ENCODE results near the gene PCBD2. TPM values are rescaled to one million over a fixed set of nuclear protein-coding genes. Genes with fewer than 3 reads are reported as not detected.
"Not testable (repeated sequence)": the region's sequence is repeated elsewhere in the genome, so short reads cannot be mapped to it uniquely, and the experiment has no call there.

PCBD2 gene
- total RNA-seq = 15.7 and 20.9 TPM in 2 replicates
- total RNA-seq (2013) = 8.1 TPM
- polyA plus RNA-seq = 6.1 and 7.0 TPM in 2 replicates
- polyA minus RNA-seq = 3.3 and 4.9 TPM in 2 replicates

DNA sequence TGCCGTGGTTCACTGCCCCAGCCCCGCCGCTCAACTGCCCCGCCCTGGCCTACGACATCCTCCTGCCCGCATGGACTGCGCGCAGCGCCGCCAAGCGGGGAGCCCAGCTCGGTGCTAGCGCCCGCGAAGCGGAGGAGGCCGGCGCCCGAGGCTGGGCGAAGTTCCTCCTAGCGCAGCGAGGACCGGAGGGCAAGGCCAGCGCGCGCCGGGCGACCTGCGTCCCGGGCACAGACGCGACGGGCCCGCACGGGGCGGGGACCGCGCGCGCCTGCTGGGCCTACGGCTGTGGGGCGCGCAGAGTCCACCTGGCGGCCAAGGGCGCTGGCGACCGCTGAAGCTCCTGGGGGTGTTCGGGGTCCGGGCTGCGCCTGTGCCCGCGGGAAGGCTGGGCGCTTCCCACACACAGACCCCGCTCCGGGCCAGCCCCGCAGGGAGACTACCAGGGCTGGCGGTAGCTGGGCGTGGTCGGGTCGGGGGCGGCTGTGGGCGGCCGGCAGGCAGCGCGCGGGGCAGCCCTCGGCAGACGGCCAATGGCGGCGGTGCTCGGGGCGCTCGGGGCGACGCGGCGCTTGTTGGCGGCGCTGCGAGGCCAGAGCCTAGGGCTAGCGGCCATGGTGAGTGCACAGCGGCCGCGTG, at the start of gene PCBD2:
Gene PCBD2 (plus strand): TSS at position 522 of the 636 bp plus-strand sequence. CDS start 9 bp downstream, at position 531.
- H3K36me3 ChIP-seq (replicated peaks in 1 of 2; ENCODE audit: control extremely low read depth in 1 of 2, control insufficient read depth in 1 of 2, extremely low read depth in 1 of 2, insufficient read depth in 2 of 2, low read length in 1 of 2) = peaks cover 1 to 3% of the 10 kb centered on the region in 2 experiments
- no peaks in the 10 kb centered on the region for H3K27me3 ChIP-seq (replicated peaks in 1 of 4; ENCODE audit: control extremely low read depth in 1 of 4, control insufficient read depth in 3 of 4, insufficient read depth in 4 of 4, low read length in 3 of 4)
- peak within 1 kb of the TSS; percentile 95 for H3K4me2 ChIP-seq (replicated peaks; ENCODE audit: low read depth, low read length, poor library complexity, severe bottlenecking)
- peak within 1 kb of the TSS; percentile 99 for H3K27ac Mint-ChIP-seq
- H3K4me3 Mint-ChIP-seq = peak within 1 kb of the TSS; percentile 91
- POLR2A ChIA-PET = interaction anchor here (0.6 to 1.9 kb wide), 17 partner anchors 14 to 727 kb away, joined by 3 to 32 read pairs (median 6); partner anchors contain the start of genes C5orf24, CAMLG, DDX46 and JADE2
- ATAC-seq (ENCODE audit: low read depth) (peak; percentile 75), DNase-seq (peak; percentile 95)
- H3K4me3 ChIP-seq (ENCODE audit: control extremely low read depth in 1 of 5, extremely low read depth in 1 of 5, insufficient read depth in 1 of 5, low read depth in 2 of 5, low read length in 4 of 5) = peak within 1 kb of the TSS; percentile 70 to 88 (median 82)
- intact Hi-C loops (cut with micrococcal nuclease) = loop anchor here (1.0 to 10.0 kb wide), 15 partner anchors 30 to 728 kb away; partner anchors contain the start of genes C5orf24, CAMLG, DDX46 and JADE2
- TF ChIP-seq EZH2 (IDR thresholded peaks at IDR 0.05; ENCODE audit: borderline replicate concordance, insufficient read depth, low read depth, low read length, poor library complexity, severe bottlenecking) = no peak
- TF ChIP-seq, protein P1, sequence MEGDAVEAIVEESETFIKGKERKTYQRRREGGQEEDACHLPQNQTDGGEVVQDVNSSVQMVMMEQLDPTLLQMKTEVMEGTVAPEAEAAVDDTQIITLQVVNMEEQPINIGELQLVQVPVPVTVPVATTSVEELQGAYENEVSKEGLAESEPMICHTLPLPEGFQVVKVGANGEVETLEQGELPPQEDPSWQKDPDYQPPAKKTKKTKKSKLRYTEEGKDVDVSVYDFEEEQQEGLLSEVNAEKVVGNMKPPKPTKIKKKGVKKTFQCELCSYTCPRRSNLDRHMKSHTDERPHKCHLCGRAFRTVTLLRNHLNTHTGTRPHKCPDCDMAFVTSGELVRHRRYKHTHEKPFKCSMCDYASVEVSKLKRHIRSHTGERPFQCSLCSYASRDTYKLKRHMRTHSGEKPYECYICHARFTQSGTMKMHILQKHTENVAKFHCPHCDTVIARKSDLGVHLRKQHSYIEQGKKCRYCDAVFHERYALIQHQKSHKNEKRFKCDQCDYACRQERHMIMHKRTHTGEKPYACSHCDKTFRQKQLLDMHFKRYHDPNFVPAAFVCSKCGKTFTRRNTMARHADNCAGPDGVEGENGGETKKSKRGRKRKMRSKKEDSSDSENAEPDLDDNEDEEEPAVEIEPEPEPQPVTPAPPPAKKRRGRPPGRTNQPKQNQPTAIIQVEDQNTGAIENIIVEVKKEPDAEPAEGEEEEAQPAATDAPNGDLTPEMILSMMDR (IDR thresholded peaks at IDR 0.05) = peak; percentile 90
- peaks cover 35% of the 10 kb centered on the region for H3K4me1 Mint-ChIP-seq
- H3K4me1 ChIP-seq (ENCODE audit: control insufficient read depth in 2 of 2, insufficient read depth in 2 of 2, low read length in 2 of 2) = peaks cover 32 to 42% of the 10 kb centered on the region in 2 donors
- CTCF ChIA-PET = interaction anchor here (0.6 to 8.4 kb wide), 20 partner anchors 8 to 720 kb away, joined by 3 to 93 read pairs (median 5); partner anchors contain the start of genes C5orf24, CAMLG, DDX46 and TXNDC15
- peak within 1 kb of the TSS; percentile 80 to 96 for H3K27ac ChIP-seq (ENCODE audit: low read length in 2 of 2)
- peaks cover 0 to 17% (median 0%) of the 10 kb centered on the region in 3 donors for H3K9me3 ChIP-seq (ENCODE audit: control extremely low read depth in 1 of 3, control insufficient read depth in 2 of 3, insufficient read depth in 1 of 3, low read length in 2 of 3)
- peak within 1 kb of the TSS; percentile 98 for H2AFZ ChIP-seq (ENCODE audit: insufficient read depth, low read depth, low read length, poor library complexity, severe bottlenecking)
- peaks cover 9% of the 10 kb centered on the region for H3K79me2 ChIP-seq (ENCODE audit: control insufficient read depth, insufficient read depth, low read length)
- no peaks in the 10 kb centered on the region for H3K27me3 Mint-ChIP-seq
- H3K9ac ChIP-seq (ENCODE audit: low read length) = peak within 1 kb of the TSS; percentile 96
- under 1% methylated on average over 84 of the region's 84 CpGs for WGBS (ENCODE audit: insufficient coverage)
- H3K9me3 Mint-ChIP-seq (ENCODE audit: insufficient read depth) = no peaks in the 10 kb centered on the region
- H4K20me1 ChIP-seq (ENCODE audit: control insufficient read depth, insufficient read depth, low read length, poor library complexity, severe bottlenecking) = no peaks in the 10 kb centered on the region

- POLR2A ChIA-PET = not testable (repeated sequence)
These were observed 48.5 kb upstream of the PCBD2 start for GRCh38 chr5:134856465-134856864.

More at GRCh38 chr5:134856465-134856864, 48.5 kb upstream of the PCBD2 start:
- CTCF ChIA-PET = interaction anchor here (1.2 kb wide), 1 partner anchor 48 kb away, joined by 4 read pairs; the partner anchor contains the start of gene PCBD2
- H3K27ac Mint-ChIP-seq; H3K4me2 ChIP-seq (replicated peaks; ENCODE audit: low read depth, low read length, poor library complexity, severe bottlenecking); H3K9me3 ChIP-seq (ENCODE audit: control extremely low read depth in 1 of 3, control insufficient read depth in 2 of 3, insufficient read depth in 1 of 3, low read length in 2 of 3); H3K9ac ChIP-seq (ENCODE audit: low read length); H3K9me3 Mint-ChIP-seq (ENCODE audit: insufficient read depth); H3K4me1 Mint-ChIP-seq; ATAC-seq (ENCODE audit: low read depth); H3K27me3 ChIP-seq (replicated peaks in 1 of 4; ENCODE audit: control extremely low read depth in 1 of 4, control insufficient read depth in 3 of 4, insufficient read depth in 4 of 4, low read length in 3 of 4); H3K4me3 Mint-ChIP-seq; H3K4me1 ChIP-seq (ENCODE audit: control insufficient read depth in 2 of 2, insufficient read depth in 2 of 2, low read length in 2 of 2); H3K27me3 Mint-ChIP-seq; intact Hi-C loops (cut with micrococcal nuclease); H4K20me1 ChIP-seq (ENCODE audit: control insufficient read depth, insufficient read depth, low read length, poor library complexity, severe bottlenecking); H3K27ac ChIP-seq (ENCODE audit: low read length in 2 of 2); H2AFZ ChIP-seq (ENCODE audit: insufficient read depth, low read depth, low read length, poor library complexity, severe bottlenecking); H3K4me3 ChIP-seq (ENCODE audit: control extremely low read depth in 1 of 5, extremely low read depth in 1 of 5, insufficient read depth in 1 of 5, low read depth in 2 of 5, low read length in 4 of 5); DNase-seq: not testable (repeated sequence)
- H3K36me3 ChIP-seq (replicated peaks in 1 of 2; ENCODE audit: control extremely low read depth in 1 of 2, control insufficient read depth in 1 of 2, extremely low read depth in 1 of 2, insufficient read depth in 2 of 2, low read length in 1 of 2) = peaks cover 1 to 39% of the 10 kb centered on the region in 2 experiments
- peaks cover 31% of the 10 kb centered on the region for H3K79me2 ChIP-seq (ENCODE audit: control insufficient read depth, insufficient read depth, low read length)
- no CpG with 5 or more reads among the region's 7 CpGs for WGBS (ENCODE audit: insufficient coverage)

Measured in B cell (primary cell).